BE2C (cell line): Measurements from ENCODE around the gene CSNK2A1.
"Not testable (repeated sequence)": the region's sequence is repeated elsewhere in the genome, so short reads cannot be mapped to it uniquely, and the experiment has no call there.

Source experiments
- DNase-seq: peaks from one replicate; pipeline ENCODE4 v3.0.0-alpha.2; 2020
- H3K27me3 ChIP-seq: fragments of 250-450 bp; sonication (Bioruptor Pico); 2 replicates; pipeline ENCODE4 v1.5.1; 2020; ENCODE audit warnings: mild to moderate bottlenecking
- H3K36me3 ChIP-seq: fragments of 250-450 bp; sonication (Bioruptor Pico); 2 replicates; pipeline ENCODE4 v1.5.1; 2020; ENCODE audit warnings: mild to moderate bottlenecking
- H3K4me1 ChIP-seq: fragments of 250-450 bp; sonication (Bioruptor Pico); 2 replicates; pipeline ENCODE4 v1.5.1; 2020
- H3K4me3 ChIP-seq: 2 replicates; pipeline ENCODE4 v1.5.1; 2011; ENCODE audit warnings: low read depth, low read length
- H3K9me3 ChIP-seq: fragments of 250-450 bp; sonication (Bioruptor Pico); 2 replicates; pipeline ENCODE4 v1.5.1; 2020
- TF ChIP-seq, protein P1 (sequence below): IDR thresholded peaks from 2 replicates; pipeline ENCODE4 v1.5.1; 2012; ENCODE audit warnings: mild to moderate bottlenecking, low read depth, low read length

CSNK2A1 gene

DNA sequence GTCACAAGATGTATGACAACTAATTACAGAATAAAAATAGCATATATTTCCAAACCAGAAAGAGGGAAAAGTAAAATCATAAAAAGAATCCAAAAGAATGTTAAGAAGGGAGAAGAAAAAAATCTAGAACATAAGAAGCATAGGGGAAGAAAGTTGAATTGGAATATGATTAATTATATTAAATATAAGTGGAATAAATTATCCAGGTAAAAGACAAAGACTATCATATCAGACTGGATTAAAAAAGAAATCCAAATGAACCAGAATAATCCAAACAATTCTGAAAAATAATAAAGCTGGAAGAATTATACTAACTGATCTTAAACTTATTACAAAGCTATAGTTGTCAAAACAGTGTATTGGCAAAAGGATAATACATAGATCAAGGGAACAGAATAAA, 23.6 kb downstream of the CSNK2A1 start:
- TF ChIP-seq, protein P1, sequence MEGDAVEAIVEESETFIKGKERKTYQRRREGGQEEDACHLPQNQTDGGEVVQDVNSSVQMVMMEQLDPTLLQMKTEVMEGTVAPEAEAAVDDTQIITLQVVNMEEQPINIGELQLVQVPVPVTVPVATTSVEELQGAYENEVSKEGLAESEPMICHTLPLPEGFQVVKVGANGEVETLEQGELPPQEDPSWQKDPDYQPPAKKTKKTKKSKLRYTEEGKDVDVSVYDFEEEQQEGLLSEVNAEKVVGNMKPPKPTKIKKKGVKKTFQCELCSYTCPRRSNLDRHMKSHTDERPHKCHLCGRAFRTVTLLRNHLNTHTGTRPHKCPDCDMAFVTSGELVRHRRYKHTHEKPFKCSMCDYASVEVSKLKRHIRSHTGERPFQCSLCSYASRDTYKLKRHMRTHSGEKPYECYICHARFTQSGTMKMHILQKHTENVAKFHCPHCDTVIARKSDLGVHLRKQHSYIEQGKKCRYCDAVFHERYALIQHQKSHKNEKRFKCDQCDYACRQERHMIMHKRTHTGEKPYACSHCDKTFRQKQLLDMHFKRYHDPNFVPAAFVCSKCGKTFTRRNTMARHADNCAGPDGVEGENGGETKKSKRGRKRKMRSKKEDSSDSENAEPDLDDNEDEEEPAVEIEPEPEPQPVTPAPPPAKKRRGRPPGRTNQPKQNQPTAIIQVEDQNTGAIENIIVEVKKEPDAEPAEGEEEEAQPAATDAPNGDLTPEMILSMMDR = no peak
- no peaks in the 10 kb centered on the region for H3K27me3 ChIP-seq
- no peak overlapping the region for H3K4me3 ChIP-seq
- no peak for DNase-seq
- H3K4me1 ChIP-seq = no peaks in the 10 kb centered on the region
- no peaks in the 10 kb centered on the region for H3K9me3 ChIP-seq
- no peaks in the 10 kb centered on the region for H3K36me3 ChIP-seq

GRCh38 chr20:517221-517620, 26.4 kb downstream of the CSNK2A1 start:
- Histone ChIP-seq H3K27me3 (no peaks in the 10 kb centered on the region), H3K9me3 (no peaks in the 10 kb centered on the region), H3K4me1 (no peaks in the 10 kb centered on the region), H3K36me3 (no peaks in the 10 kb centered on the region), H3K4me3 (no peak overlapping the region)
- TF ChIP-seq, protein P1 = no peak
- no peak for DNase-seq

GRCh38 chr20:516799-517198, 26.8 kb downstream of the CSNK2A1 start:
- no peaks in the 10 kb centered on the region for H3K9me3 ChIP-seq
- H3K36me3 ChIP-seq = no peaks in the 10 kb centered on the region
- H3K4me1 ChIP-seq = no peaks in the 10 kb centered on the region
- DNase-seq = no peak
- TF ChIP-seq, protein P1 = no peak
- no peak overlapping the region for H3K4me3 ChIP-seq
- H3K27me3 ChIP-seq = no peaks in the 10 kb centered on the region

DNA sequence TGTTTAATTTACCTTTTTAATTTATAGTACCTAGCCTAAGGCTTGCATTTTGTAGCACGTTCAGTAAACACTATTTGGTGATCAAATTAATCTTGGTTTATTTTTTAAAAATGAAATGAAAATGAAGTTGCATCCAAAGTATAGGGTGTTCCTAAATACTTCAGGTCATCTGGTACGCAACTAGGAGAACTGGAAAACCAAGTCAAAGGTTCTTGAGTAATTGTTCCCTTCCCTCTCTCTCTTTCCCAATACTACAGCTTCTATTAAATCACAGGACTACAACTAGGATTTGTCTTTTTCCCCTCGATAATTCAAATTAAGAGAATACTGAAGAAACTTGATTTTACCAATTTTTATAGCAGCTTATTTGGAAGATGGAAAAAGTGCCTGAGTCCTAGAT, 27.9 kb downstream of the CSNK2A1 start:
- H3K4me3 ChIP-seq = no peak overlapping the region
- DNase-seq = no peak
- no peaks in the 10 kb centered on the region for H3K27me3 ChIP-seq
- H3K36me3 ChIP-seq = no peaks in the 10 kb centered on the region
- TF ChIP-seq, protein P1 = no peak
- no peaks in the 10 kb centered on the region for H3K4me1 ChIP-seq
- no peaks in the 10 kb centered on the region for H3K9me3 ChIP-seq

- H3K4me3 ChIP-seq = no peak overlapping the region
- DNase-seq = no peak
- TF ChIP-seq, protein P1 = no peak
- no peaks in the 10 kb centered on the region for H3K4me1 ChIP-seq
- no peaks in the 10 kb centered on the region for H3K27me3 ChIP-seq
- no peaks in the 10 kb centered on the region for H3K9me3 ChIP-seq
- peaks cover under 1% of the 10 kb centered on the region; the same call in 1 of the 2 replicates for H3K36me3 ChIP-seq
Observed at GRCh38 chr20:513429-513828, 30.2 kb downstream of the CSNK2A1 start.

- not testable (repeated sequence) for H3K27me3 ChIP-seq, H3K9me3 ChIP-seq, H3K4me3 ChIP-seq, DNase-seq, H3K4me1 ChIP-seq
- peaks cover 12% of the 10 kb centered on the region for H3K36me3 ChIP-seq
Observed at GRCh38 chr20:510328-511057, 33.1 kb downstream of the CSNK2A1 start.

GRCh38 chr20:508364-508787, 35.2 kb downstream of the CSNK2A1 start:
- H3K36me3 ChIP-seq = peaks cover 15% of the 10 kb centered on the region
- H3K27me3 ChIP-seq, H3K4me1 ChIP-seq, DNase-seq, H3K4me3 ChIP-seq, H3K9me3 ChIP-seq: not testable (repeated sequence)
